WTC11 (cell line): Measurements from ENCODE around the gene OGDH. TPM values are rescaled to one million over a fixed set of nuclear protein-coding genes. Genes with fewer than 3 reads are reported as not detected.
"Not testable (repeated sequence)": the region's sequence is repeated elsewhere in the genome, so short reads cannot be mapped to it uniquely, and the experiment has no call there.

ENCODE experiments used
- ATAC-seq: fragments of 200-7000 bp; cut with Tn5 transposase; 2 replicates; pipeline ENCODE4 v1.10.0; 2021; ENCODE audit warnings: mild to moderate bottlenecking, moderate library complexity
- CTCF ChIA-PET: fragments of 300-600 bp; sonication (Branson Sonifier 250); formaldehyde crosslinking; loops from one replicate; lab custom pipeline; 2021; ENCODE audit warnings: antibody characterized with exemption; lab: Charles Lee
- POLR2A ChIA-PET: fragments of 350-600 bp; sonication (Branson Sonifier 250); formaldehyde crosslinking; loops from one replicate; lab custom pipeline; 2021; ENCODE audit warnings: antibody characterized with exemption; lab: Charles Lee
- DNase-seq: peaks from one replicate; pipeline ENCODE4 v3.0.0; 2021; ENCODE audit warnings: low spot score
- H3K27ac Mint-ChIP-seq: 2 replicates; pipeline ENCODE4 v1.8.0; 2021; ENCODE audit warnings: mixed read lengths
- H3K27me3 Mint-ChIP-seq: 2 replicates; pipeline ENCODE4 v1.8.0; 2021; ENCODE audit warnings: low read depth, mild to moderate bottlenecking, moderate library complexity, mixed read lengths
- H3K36me3 Mint-ChIP-seq: 2 replicates; pipeline ENCODE4 v1.8.0; 2021; ENCODE audit warnings: mixed read lengths
- H3K4me1 Mint-ChIP-seq: 2 replicates; pipeline ENCODE4 v1.8.0; 2022; ENCODE audit warnings: mixed read lengths
- H3K4me3 Mint-ChIP-seq: 2 replicates; pipeline ENCODE4 v1.8.0; 2021; ENCODE audit warnings: mild to moderate bottlenecking, moderate library complexity, mixed read lengths
- H3K9me3 Mint-ChIP-seq: 2 replicates; pipeline ENCODE4 v1.8.0; 2021; ENCODE audit warnings: mixed read lengths
- ELF4 ChIP-seq: sonication (generic); formaldehyde crosslinking; IDR thresholded peaks from 2 replicates; pipeline ENCODE4 v1.8.1; 2022; ENCODE audit warnings: low read depth, mild to moderate bottlenecking, moderate library complexity, missing genetic modification reagents
- FOXP1 ChIP-seq: sonication (generic); formaldehyde crosslinking; IDR thresholded peaks from 2 replicates; pipeline ENCODE4 v1.8.0; 2022; ENCODE audit warnings: missing genetic modification reagents, mild to moderate bottlenecking, moderate library complexity, borderline replicate concordance
- IRF2 ChIP-seq: sonication (generic); formaldehyde crosslinking; IDR thresholded peaks from 2 replicates; pipeline ENCODE4 v1.8.0; 2022; ENCODE audit warnings: low read depth, missing genetic modification reagents, borderline replicate concordance
- JAZF1 ChIP-seq: fragments of 250-450 bp; sonication (Bioruptor Pico); IDR thresholded peaks from 2 replicates; pipeline ENCODE4 v1.9.0; 2021; ENCODE audit warnings: moderate library complexity, mild to moderate bottlenecking, inconsistent platforms
- SMAD3 ChIP-seq: sonication (generic); formaldehyde crosslinking; IDR thresholded peaks from 2 replicates; pipeline ENCODE4 v1.8.0; 2022; ENCODE audit warnings: missing genetic modification reagents, mild to moderate bottlenecking, borderline replicate concordance
- TCF7 ChIP-seq: sonication (generic); formaldehyde crosslinking; IDR thresholded peaks from 2 replicates; pipeline ENCODE4 v1.8.0; 2022; ENCODE audit warnings: mild to moderate bottlenecking, low read depth, missing genetic modification reagents, moderate library complexity
- TEAD1 ChIP-seq: sonication (generic); formaldehyde crosslinking; IDR thresholded peaks from 2 replicates; pipeline ENCODE4 v1.8.0; 2022; ENCODE audit warnings: mild to moderate bottlenecking, missing genetic modification reagents
- TP53 ChIP-seq: sonication (generic); formaldehyde crosslinking; IDR thresholded peaks from 2 replicates; pipeline ENCODE4 v1.8.1; 2023; ENCODE audit warnings: mild to moderate bottlenecking, missing genetic modification reagents
- ZBTB21 ChIP-seq: sonication (generic); formaldehyde crosslinking; IDR thresholded peaks from 2 replicates; pipeline ENCODE4 v1.8.1; 2023; ENCODE audit warnings: mild to moderate bottlenecking, missing genetic modification reagents, borderline replicate concordance
- ZNF219 ChIP-seq: sonication (generic); formaldehyde crosslinking; IDR thresholded peaks from 2 replicates; pipeline ENCODE4 v1.8.0; 2023; ENCODE audit warnings: missing genetic modification reagents, mild to moderate bottlenecking, borderline replicate concordance
- ZNF396 ChIP-seq: fragments of 250-450 bp; sonication (Bioruptor Pico); IDR thresholded peaks from 2 replicates; pipeline ENCODE4 v1.8.0; 2021; ENCODE audit warnings: mild to moderate bottlenecking, moderate library complexity, borderline replicate concordance
- total RNA-seq: library from RNA; stranded (reverse); gene quantifications from 3 replicates; pipeline ENCODE4 v1.2.3, GENCODE V29; 2021
- TF ChIP-seq, protein P1 (sequence below): fragments of 250-450 bp; sonication (Bioruptor Pico); IDR thresholded peaks from 2 replicates; pipeline ENCODE4 v1.9.0; 2021; ENCODE audit warnings: mild to moderate bottlenecking
- TF ChIP-seq, protein P2 (sequence below): sonication (generic); formaldehyde crosslinking; IDR thresholded peaks from 2 replicates; pipeline ENCODE4 v1.8.1; 2022; ENCODE audit warnings: mild to moderate bottlenecking, missing genetic modification reagents, moderate library complexity, borderline replicate concordance
- TF ChIP-seq, protein P3 (sequence below): sonication (generic); formaldehyde crosslinking; IDR thresholded peaks from 2 replicates; pipeline ENCODE4 v1.8.0; 2023; ENCODE audit warnings: missing genetic modification reagents, mild to moderate bottlenecking, borderline replicate concordance
- TF ChIP-seq, protein P4 (sequence below): sonication (generic); formaldehyde crosslinking; IDR thresholded peaks from 2 replicates; pipeline ENCODE4 v1.8.0; 2023; ENCODE audit warnings: missing genetic modification reagents
- TF ChIP-seq, protein P5 (sequence below): sonication (generic); formaldehyde crosslinking; IDR thresholded peaks from 2 replicates; pipeline ENCODE4 v1.8.0; 2022; ENCODE audit warnings: mild to moderate bottlenecking, missing genetic modification reagents
- TF ChIP-seq, protein P6 (sequence below): sonication (generic); formaldehyde crosslinking; conservative IDR thresholded peaks from 2 replicates; pipeline ENCODE4 v1.8.1; 2022; ENCODE audit warnings: mild to moderate bottlenecking, missing genetic modification reagents
- TF ChIP-seq, protein P7 (sequence below): sonication (generic); formaldehyde crosslinking; IDR thresholded peaks from 2 replicates; pipeline ENCODE4 v1.8.1; 2022; ENCODE audit warnings: low read depth, mild to moderate bottlenecking, moderate library complexity, missing genetic modification reagents, borderline replicate concordance

The OGDH gene
- total RNA-seq, 1 experiment from 2014 or later, result 79.6 TPM

DNA sequence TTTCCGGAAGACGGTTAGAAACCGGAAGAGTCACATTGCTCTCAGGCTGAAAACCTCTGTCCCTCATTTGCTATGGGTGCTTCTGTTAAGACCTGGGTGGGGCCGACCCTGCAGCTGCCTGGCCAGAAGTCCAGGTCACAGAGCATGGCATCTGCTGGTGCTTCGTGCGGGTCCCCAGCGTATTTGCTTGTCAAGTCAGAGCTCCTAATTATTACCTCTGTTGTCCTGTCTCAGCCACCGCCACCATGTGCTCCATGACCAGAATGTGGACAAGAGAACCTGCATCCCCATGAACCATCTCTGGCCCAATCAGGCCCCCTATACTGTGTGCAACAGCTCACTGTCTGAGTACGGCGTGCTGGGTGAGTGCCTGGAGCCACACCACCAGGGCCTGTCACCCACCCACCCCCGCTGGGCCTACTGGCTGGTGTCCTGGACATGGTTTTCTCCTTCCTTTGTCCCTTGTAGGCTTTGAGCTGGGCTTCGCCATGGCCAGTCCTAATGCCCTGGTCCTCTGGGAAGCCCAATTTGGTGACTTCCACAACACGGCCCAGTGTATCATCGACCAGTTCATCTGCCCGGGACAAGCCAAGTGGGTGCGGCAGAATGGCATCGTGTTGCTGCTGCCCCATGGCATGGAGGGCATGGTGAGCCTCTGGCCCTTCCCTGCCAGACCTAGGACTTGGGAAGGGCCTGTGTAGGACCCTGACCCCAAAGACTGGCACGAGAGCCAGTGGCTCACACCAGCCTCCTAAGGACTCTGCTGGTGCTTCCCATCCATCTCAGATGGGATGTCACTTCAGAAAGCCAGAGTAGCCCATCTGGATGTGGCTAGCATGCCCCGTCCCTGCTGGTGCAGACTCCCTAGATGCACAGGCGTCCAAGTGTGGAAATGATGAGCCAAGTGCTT is 91.0 kb downstream of the OGDH start (continued):
- TF ChIP-seq, protein P1, sequence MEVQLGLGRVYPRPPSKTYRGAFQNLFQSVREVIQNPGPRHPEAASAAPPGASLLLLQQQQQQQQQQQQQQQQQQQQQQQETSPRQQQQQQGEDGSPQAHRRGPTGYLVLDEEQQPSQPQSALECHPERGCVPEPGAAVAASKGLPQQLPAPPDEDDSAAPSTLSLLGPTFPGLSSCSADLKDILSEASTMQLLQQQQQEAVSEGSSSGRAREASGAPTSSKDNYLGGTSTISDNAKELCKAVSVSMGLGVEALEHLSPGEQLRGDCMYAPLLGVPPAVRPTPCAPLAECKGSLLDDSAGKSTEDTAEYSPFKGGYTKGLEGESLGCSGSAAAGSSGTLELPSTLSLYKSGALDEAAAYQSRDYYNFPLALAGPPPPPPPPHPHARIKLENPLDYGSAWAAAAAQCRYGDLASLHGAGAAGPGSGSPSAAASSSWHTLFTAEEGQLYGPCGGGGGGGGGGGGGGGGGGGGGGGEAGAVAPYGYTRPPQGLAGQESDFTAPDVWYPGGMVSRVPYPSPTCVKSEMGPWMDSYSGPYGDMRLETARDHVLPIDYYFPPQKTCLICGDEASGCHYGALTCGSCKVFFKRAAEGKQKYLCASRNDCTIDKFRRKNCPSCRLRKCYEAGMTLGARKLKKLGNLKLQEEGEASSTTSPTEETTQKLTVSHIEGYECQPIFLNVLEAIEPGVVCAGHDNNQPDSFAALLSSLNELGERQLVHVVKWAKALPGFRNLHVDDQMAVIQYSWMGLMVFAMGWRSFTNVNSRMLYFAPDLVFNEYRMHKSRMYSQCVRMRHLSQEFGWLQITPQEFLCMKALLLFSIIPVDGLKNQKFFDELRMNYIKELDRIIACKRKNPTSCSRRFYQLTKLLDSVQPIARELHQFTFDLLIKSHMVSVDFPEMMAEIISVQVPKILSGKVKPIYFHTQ, result no peak
- TF ChIP-seq, protein P2, sequence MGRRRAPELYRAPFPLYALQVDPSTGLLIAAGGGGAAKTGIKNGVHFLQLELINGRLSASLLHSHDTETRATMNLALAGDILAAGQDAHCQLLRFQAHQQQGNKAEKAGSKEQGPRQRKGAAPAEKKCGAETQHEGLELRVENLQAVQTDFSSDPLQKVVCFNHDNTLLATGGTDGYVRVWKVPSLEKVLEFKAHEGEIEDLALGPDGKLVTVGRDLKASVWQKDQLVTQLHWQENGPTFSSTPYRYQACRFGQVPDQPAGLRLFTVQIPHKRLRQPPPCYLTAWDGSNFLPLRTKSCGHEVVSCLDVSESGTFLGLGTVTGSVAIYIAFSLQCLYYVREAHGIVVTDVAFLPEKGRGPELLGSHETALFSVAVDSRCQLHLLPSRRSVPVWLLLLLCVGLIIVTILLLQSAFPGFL (CRISPR knock-in tag), result no peak

DNA sequence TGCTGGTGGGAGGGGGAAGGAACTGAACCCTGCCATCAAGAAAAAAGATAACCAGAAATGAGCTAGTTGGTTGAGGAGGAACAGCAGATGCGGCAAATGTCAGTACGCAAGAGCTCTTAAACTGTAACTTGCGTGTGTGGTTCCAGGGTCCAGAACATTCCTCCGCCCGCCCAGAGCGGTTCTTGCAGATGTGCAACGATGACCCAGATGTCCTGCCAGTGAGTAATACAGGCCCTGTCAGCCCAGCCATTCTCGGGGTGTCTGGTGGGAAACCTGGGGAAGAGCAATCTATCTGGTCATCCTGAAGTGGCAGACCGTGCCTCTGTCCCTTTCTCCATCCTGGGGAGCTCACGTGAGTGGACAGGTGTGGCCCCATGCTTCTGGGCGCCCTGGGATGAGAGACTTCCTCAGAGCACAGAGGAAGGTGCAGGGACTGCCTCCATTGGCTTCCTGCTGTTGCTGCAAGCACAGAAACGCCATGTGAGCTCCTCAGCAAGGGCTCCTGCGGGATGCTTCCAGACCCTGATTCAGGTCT is 91.7 kb downstream of the OGDH start:
- ChIA-PET POLR2A (no interaction called here), CTCF (no interaction called here)
- Mint-ChIP-seq H3K27me3 (no peaks in the 10 kb centered on the region), H3K36me3 (peaks cover 77% of the 10 kb centered on the region), H3K9me3 (peaks cover 4% of the 10 kb centered on the region; the same call in 1 of the 2 replicates), H3K4me1 (no peaks in the 10 kb centered on the region), H3K27ac (no peak overlapping the region), H3K4me3 (no peak overlapping the region)
- TF ChIP-seq ZBTB21 (CRISPR knock-in tag) (no peak), ELF4 (CRISPR knock-in tag) (no peak), IRF2 (CRISPR knock-in tag) (no peak), SMAD3 (CRISPR knock-in tag) (no peak), JAZF1 (CRISPR knock-in tag) (no peak), FOXP1 (CRISPR knock-in tag) (no peak), TP53 (CRISPR knock-in tag) (no peak), ZNF219 (CRISPR knock-in tag) (no peak), TEAD1 (CRISPR knock-in tag) (no peak), TCF7 (CRISPR knock-in tag) (no peak), ZNF396 (CRISPR knock-in tag) (no peak)
- TF ChIP-seq, protein P3, sequence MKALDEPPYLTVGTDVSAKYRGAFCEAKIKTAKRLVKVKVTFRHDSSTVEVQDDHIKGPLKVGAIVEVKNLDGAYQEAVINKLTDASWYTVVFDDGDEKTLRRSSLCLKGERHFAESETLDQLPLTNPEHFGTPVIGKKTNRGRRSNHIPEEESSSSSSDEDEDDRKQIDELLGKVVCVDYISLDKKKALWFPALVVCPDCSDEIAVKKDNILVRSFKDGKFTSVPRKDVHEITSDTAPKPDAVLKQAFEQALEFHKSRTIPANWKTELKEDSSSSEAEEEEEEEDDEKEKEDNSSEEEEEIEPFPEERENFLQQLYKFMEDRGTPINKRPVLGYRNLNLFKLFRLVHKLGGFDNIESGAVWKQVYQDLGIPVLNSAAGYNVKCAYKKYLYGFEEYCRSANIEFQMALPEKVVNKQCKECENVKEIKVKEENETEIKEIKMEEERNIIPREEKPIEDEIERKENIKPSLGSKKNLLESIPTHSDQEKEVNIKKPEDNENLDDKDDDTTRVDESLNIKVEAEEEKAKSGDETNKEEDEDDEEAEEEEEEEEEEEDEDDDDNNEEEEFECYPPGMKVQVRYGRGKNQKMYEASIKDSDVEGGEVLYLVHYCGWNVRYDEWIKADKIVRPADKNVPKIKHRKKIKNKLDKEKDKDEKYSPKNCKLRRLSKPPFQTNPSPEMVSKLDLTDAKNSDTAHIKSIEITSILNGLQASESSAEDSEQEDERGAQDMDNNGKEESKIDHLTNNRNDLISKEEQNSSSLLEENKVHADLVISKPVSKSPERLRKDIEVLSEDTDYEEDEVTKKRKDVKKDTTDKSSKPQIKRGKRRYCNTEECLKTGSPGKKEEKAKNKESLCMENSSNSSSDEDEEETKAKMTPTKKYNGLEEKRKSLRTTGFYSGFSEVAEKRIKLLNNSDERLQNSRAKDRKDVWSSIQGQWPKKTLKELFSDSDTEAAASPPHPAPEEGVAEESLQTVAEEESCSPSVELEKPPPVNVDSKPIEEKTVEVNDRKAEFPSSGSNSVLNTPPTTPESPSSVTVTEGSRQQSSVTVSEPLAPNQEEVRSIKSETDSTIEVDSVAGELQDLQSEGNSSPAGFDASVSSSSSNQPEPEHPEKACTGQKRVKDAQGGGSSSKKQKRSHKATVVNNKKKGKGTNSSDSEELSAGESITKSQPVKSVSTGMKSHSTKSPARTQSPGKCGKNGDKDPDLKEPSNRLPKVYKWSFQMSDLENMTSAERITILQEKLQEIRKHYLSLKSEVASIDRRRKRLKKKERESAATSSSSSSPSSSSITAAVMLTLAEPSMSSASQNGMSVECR (CRISPR knock-in tag), result no peak
- TF ChIP-seq, protein P4, sequence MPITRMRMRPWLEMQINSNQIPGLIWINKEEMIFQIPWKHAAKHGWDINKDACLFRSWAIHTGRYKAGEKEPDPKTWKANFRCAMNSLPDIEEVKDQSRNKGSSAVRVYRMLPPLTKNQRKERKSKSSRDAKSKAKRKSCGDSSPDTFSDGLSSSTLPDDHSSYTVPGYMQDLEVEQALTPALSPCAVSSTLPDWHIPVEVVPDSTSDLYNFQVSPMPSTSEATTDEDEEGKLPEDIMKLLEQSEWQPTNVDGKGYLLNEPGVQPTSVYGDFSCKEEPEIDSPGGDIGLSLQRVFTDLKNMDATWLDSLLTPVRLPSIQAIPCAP (CRISPR knock-in tag), result no peak
- TF ChIP-seq, protein P5, sequence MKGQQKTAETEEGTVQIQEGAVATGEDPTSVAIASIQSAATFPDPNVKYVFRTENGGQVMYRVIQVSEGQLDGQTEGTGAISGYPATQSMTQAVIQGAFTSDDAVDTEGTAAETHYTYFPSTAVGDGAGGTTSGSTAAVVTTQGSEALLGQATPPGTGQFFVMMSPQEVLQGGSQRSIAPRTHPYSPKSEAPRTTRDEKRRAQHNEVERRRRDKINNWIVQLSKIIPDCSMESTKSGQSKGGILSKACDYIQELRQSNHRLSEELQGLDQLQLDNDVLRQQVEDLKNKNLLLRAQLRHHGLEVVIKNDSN (CRISPR knock-in tag), result no peak
- TF ChIP-seq, protein P6, sequence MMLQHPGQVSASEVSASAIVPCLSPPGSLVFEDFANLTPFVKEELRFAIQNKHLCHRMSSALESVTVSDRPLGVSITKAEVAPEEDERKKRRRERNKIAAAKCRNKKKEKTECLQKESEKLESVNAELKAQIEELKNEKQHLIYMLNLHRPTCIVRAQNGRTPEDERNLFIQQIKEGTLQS (CRISPR knock-in tag), result no peak
- TF ChIP-seq, protein P7, sequence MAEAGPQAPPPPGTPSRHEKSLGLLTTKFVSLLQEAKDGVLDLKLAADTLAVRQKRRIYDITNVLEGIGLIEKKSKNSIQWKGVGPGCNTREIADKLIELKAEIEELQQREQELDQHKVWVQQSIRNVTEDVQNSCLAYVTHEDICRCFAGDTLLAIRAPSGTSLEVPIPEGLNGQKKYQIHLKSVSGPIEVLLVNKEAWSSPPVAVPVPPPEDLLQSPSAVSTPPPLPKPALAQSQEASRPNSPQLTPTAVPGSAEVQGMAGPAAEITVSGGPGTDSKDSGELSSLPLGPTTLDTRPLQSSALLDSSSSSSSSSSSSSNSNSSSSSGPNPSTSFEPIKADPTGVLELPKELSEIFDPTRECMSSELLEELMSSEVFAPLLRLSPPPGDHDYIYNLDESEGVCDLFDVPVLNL (CRISPR knock-in tag), result no peak
- ATAC-seq, result no peak
- no peak for DNase-seq

DNA sequence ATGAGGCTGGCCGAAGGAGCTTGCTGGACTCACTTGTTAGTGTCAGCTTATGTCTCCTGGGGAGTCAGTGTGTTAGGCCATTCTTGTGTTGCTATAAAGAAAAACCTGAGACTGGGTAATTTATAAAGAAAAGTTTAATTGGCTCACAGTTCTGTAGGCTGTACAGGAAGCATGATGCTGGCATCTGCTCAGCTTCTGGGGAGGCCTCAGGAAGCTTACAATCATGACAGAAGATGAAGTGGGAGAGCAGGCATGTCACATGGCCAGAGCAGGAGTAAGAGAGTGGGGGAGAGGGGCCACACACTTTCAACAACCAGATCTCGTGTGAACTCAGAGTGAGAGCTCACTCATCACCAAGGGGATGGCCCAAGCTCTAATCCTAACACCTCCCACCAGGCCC is 93.2 kb downstream of the OGDH start:
- H3K27me3 Mint-ChIP-seq, DNase-seq, H3K9me3 Mint-ChIP-seq, H3K4me3 Mint-ChIP-seq, H3K27ac Mint-ChIP-seq, CTCF ChIA-PET, ATAC-seq, H3K4me1 Mint-ChIP-seq: not testable (repeated sequence)
- POLR2A ChIA-PET, result interaction anchor here (0.7 kb wide), 1 partner anchor 116 kb away, joined by 11 read pairs; no protein-coding TSS in a partner anchor
- peaks cover 74% of the 10 kb centered on the region for H3K36me3 Mint-ChIP-seq
